Left colon (tissue), 2 donors: ENCODE measurements around the gene VGLL4. TPM values are rescaled to one million over a fixed set of nuclear protein-coding genes. Genes with fewer than 3 reads are reported as not detected.
"Not testable (repeated sequence)": the region's sequence is repeated elsewhere in the genome, so short reads cannot be mapped to it uniquely, and the experiment has no call there.

ENCODE experiments used
- ATAC-seq: fragments of 200-7000 bp; cut with Tn5 transposase; one replicate; pipeline ENCODE4 v1.9.1; 2020; ENCODE audit warnings: mild to moderate bottlenecking, moderate library complexity
- DNase-seq, 2 donors: peaks; one replicate each; pipeline ENCODE4 v3.0.0-alpha.2; 2020
- intact Hi-C, 2 donors: fragments of 100-400 bp; cut with DNase I in 1 of 2; cut with micrococcal nuclease in 1 of 2; formaldehyde crosslinking; loops; one replicate each; pipeline versions ENCODE4 v1.11.2 to v1.14.0; 2022; cut with DNase I, micrococcal nuclease
- total RNA-seq, 2 donors: library from RNA; stranded (reverse); fragmentation: NEBNext Ultra II Directional; extraction: Animal tissue kit (Norgen Biotek cat#: 25700); gene quantifications; one replicate each; pipeline ENCODE4 v1.2.1, GENCODE V29; 2021
- donor health status: DM: no; HTN: no; CAD: no.
- donor health status: DM: yes; HTN: yes; CAD: no.

The VGLL4 gene
- total RNA-seq, 2 donors from 2014 or later: 52.7 to 53.4 TPM

DNA sequence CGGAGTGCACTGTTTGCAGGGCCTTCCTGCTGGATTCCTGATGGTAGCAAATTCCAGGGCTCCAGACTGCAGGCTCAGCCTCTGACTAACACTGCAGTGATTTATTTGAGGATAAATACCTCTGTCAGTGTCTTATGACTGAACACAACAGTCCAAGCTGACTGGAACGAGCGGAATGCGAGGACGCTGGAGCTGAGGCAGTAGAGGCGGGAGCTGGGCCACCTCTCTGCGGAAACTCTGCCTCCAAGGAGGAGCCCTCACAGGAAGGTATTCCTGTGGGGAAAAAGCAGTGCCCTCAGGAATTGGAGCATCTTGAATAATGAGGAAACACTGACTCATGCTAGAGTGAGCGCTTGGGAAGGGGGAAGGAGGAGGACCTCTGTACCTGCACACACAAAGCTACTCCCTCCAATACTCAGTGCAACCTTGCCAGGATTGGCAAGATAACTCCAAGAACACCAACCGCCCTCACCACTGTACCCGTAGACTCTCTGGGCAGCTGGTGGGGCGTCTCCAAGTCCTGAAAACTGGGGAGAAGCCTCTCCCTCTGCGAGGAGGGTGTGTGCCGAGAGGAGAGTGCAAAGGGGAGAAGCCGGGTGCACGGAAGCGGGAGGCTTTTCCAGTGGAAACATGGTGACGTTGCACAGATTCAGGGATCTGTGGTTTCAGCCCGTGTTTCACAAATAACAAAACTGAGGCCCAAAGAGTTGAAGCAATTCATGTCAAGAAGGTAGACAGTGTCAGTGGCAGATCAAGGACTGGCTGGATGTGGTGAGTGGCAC, 43.0 kb downstream of the VGLL4 start:
- peak in 1 of 2 donors; percentile 60 for DNase-seq

DNA sequence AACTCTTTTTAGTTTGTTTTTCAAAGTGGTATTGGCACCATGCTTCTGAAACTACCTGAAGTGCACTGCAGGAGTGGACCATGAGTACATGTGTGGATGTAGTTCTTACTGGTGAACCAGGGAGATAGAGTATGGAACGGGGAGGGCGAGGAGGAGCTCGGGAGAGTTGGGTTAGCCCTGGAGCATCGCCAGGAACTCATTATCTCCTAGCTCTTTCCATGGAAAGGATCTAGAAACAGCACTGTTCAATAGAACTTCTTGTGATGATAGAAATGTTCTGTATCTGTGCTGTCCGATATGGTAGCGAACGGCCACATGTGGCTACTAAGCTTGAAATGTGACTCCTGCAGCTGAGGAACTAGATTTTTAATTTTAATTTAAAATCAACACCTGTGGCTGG, 47.3 kb downstream of the VGLL4 start:
- DNase-seq: no peak
- intact Hi-C loops: no loop called here

More for the DNA sequence above, 43.0 kb downstream of the VGLL4 start:
- intact Hi-C loops: no loop called here
- ATAC-seq: peak; percentile 38

GRCh38 chr3:11595024-11595423, 48.7 kb downstream of the VGLL4 start:
- ATAC-seq, intact Hi-C loops, DNase-seq: not testable (repeated sequence)

More for the DNA sequence above, 47.3 kb downstream of the VGLL4 start:
- ATAC-seq: no peak

DNA sequence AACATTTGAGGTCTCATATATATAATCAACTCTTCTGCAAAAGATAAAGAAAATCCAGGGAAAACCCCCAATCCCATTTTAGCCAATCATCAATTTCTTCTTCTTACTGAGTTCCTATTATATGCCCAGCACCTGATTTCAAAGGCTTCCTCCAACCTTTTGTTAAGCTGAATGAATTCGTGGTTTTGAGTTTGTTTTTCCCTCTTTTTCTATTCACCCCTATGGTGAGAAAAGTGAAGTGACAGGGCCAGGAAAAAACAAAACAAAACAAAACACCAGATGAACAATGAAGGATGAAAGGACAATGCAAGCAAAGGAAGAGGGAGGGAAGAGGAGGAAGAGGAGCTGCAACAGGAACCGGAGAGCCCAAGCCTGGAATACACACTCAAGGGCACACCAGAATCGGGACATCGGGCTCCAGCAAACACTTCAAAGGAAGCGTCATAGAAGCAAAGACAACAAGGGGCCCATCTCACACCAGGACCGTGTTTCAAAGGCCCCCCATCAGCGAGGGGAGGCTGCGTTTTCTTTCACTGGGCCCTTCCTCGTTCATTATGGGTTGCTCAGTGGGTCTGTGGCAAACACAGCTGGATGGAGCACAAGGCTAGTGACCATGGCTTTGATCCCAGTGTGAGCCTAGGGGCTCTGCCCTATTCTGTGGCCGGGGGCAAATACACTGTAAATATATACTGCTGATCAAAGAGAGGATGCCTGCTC, 50.2 kb downstream of the VGLL4 start:
- intact Hi-C loops: no loop called here
- DNase-seq (no peak), ATAC-seq (no peak)

DNA sequence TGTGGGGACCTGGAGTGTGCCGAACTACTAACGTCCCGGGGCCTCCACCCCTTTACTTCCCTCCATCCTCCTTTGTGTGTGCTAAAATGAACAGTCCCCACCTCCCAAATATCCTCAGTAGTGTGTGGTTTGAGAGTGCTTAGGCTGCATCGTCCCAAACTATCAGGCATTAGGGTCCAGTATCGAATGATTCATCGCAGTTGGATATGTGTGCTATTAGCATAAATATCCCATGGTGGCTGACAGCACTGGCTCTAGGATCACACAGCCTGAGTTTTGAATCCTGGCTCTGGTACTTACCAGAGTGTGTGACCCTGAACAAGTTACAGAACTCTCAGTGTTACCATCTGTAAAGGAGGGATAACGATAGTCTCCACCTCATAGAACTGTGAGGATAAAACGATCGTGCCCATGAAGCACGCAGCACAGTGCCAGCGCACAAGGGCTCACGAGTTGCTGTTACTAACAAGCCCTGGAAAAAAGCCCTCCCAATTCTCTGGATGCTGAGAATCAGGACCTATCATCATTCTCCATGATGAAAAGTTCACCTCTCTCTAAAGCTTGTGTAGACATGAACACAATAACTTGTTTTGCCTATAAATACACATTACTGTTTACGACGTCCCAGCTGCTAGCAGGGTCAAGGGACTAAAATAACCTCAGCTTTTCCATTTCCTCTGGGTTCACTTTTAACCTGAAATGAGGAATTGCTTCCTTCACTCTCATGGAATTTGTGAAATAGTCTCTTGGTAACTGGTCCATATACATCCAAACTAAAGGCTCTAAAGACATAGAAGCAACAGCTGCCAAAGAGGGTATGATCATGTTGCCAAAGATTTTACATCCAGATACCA, 51.0 kb downstream of the VGLL4 start:
- DNase-seq (no peak), ATAC-seq (no peak)
- intact Hi-C loops: no loop called here

DNA sequence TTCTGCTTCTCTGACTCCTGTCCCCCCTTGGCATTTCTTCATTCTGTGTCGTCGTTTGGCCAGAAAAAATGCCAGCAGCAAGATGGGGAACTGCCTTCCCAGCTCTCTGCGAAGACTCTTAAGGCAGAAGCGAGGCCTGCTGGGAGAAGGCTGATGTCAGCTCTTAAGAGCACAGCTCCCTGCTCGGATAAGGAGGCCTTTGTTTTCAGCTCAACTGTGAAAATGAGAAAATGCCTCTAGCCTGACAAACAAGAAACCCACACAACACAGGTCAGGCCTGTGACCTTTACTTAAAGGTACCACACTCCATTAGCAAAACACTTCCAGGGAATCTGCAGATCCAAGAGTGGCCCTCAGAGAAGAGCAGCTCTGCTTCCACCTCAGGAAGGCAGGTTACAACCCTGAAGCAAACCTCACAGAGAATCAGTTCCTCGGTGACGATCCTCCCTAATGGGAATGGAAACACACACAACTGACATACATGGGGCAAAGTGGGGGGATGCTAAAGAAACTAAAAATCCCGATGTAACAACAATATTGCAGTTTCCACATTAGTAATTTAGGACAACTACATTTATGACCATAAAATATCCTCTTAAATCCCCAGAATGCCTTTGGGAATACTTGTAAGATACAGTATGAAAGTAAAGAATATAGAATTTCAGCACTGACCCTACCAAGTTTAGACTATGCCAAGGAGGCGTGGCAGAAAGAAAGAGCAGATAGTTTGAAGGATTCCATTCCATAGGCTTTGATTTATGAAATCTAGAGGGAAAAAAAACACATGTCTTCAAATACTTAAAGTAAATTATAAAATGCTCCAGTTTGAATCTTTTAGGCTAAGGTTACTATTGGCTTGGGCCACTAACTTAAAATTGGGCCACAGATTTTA, 52.1 kb downstream of the VGLL4 start:
- ATAC-seq: peak; percentile 53
- intact Hi-C loops: no loop called here
- DNase-seq: peak in 1 of 2 donors; percentile 32

GRCh38 chr3:11591002-11591355, 52.7 kb downstream of the VGLL4 start:
- ATAC-seq: no peak
- DNase-seq: no peak
- intact Hi-C loops: no loop called here

DNA sequence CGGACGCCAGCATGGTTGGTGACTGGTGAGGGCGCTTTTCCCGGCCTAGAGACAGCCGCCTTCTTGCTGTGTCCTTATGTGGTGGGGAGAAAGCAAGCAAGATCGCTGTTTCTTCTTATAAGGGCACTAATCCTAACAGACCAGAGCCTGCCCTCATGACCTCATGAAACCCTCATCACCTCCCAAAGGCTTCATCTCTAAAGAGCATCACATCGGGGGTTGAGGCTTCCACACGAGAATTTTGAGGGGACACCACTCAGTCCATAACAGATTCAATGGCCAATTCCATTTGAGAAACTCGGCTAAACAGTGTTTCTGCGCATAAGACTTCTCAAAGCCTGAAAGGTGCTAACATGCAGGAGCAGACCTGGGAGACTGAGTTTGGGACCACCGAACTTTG, 54.0 kb downstream of the VGLL4 start:
- intact Hi-C loops: no loop called here
- ATAC-seq (no peak), DNase-seq (no peak)

DNA sequence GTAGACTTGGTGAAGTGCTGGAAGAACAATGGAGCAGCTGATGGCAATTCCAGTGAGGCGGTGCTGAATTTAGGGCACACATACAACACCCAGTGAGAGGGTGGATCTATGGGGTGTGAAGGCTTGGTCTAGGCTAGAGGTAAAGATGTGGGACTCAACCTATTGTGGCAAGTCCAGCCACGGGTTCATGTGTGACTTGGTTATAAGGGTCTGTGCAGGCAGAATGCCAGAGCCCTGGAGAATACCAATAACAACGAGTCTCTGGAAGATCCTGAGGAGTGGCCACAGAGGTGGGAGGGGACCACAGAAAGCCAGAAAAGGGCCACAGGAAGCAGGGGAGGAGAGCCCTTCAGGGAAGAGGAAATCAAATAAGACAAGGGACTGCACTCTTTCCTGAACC, 55.0 kb downstream of the VGLL4 start:
- ATAC-seq (no peak), DNase-seq (no peak)
- intact Hi-C loops: no loop called here

DNA sequence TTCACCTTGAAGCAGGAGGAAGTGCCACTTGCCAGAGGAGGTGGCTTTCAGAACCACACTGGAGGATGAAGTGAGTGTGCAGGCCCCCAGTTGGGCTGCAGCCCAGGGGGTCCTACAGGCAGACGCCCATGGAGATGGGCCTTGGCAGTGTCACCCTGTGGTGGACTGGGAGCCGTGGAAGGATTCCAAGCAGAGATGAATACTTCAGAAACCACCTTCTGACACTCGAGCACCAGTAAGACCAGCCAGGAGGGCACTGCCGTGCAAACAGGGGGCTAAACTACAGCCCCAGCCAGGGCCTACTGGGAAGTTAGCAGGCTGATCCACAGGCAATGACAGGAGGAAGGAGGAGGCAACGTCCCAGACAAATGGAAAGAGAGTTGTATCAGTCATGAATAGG, 55.4 kb downstream of the VGLL4 start:
- DNase-seq: no peak
- intact Hi-C loops: no loop called here
- ATAC-seq: no peak

GRCh38 chr3:11587766-11588165, 55.9 kb downstream of the VGLL4 start:
- DNase-seq: no peak
- intact Hi-C loops: no loop called here
- no peak for ATAC-seq

GRCh38 chr3:11584570-11584969, 59.1 kb downstream of the VGLL4 start:
- DNase-seq (no peak), ATAC-seq (no peak)
- intact Hi-C loops: no loop called here

- intact Hi-C loops: no loop called here
- no peak for DNase-seq
- ATAC-seq: peak; percentile 43
These were observed 60.1 kb downstream of the VGLL4 start for GRCh38 chr3:11583638-11584046.

GRCh38 chr3:11583235-11583634, 60.5 kb downstream of the VGLL4 start:
- intact Hi-C loops: no loop called here
- no peak for DNase-seq
- no peak for ATAC-seq

DNA sequence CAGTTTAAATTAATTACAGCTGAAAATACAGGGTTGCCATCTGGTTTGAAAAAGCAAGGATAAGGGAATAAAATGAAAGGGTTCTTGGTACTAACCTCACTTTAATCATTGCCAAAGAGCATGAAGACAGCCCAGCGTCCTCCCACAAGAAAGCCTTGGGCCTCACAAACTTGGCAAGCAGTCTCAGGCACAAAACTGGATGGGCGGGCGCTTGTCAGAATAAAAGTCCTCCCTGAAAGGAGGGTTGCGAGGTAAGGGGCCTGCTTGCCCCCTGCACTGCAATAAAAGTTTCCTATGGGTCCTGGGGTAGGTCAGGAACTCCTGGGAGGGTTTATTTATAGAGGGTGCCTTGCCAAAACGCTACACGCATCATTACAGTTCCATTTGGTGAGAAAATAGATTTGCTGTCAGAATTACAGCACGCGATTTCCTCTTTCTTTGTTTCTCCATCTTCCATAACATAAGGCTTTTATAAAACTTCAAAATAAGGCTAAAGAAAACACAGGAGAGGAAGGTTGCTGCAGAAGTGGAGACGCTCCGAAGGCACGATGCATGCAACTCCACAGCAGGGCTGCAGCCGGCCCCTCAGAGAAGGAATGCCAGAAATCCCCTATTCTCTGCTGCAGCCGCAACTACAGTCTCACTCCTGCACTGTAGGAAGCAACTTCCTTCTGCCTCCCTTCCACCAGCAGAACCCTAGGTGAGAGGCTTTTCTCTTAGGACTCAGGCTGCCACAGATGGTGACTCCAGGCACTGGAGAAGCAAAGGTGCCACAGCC, 61.3 kb downstream of the VGLL4 start:
- intact Hi-C loops: no loop called here
- ATAC-seq (peak; percentile 76), DNase-seq (peak; percentile 57 to 72)

DNA sequence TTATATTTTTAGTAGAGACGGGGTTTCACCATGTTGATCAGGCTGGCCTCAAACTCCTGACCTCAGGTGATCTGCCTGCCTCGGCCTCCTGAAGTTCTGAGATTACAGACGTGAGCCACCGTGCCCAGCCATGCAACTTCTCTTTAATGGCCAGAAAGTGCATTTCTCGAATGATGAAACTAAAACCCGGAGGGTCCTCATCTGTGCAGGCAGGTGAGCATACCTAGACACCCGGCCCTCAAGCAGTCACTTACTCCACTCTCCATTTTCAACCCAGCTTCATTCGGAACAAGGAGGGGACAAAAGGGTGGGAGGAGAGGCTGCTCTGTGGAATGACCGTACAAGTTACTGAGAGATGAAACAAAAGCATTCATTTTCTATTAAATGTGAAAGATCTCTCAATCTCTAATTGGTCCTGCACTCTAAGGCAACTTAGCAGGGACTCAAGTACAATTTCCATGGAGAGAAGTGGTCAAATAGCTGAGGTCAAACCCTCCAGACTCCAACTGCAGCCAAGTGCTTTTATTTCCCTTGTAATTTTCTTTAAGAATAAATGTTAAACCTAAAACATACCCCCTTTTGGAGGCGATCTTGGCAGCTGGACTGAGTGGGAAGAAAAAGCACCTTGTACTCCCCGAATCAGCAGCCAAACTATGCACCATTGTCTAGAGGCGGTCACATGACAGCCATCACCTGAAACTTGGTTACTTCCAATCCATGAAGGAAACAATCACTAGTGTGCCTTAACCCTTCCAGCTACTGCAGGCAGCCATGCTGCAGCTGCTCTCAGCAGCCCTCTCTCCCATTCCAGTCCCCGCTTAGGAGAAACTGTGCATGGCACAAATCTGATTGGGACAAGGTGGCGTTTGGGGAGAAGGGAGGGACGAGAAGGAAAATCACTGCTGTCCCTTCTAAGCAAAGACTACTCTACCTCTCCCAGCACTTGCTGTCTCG, 62.2 kb downstream of the VGLL4 start:
- DNase-seq: no peak

DNA sequence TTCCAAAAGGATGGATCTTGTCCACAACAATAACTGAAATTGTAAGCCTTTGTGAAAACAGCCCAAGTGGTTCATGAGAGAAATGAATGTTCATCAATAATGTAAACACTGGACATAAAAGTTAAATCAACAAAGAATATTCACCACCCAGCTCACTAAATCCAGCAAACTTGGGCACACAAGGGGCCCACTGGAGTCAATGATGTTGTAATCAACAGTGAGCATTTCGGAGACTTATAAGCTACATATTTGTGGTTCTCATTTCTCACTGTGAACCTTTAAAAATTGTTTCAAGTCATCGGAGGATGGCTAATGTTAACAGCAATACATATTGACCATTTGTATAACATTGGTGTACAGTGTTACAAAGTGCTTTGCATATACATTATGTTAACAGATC, 63.1 kb downstream of the VGLL4 start:
- intact Hi-C loops: no loop called here
- no peak for ATAC-seq
- DNase-seq: no peak

More for the DNA sequence above, 62.2 kb downstream of the VGLL4 start:
- intact Hi-C loops: no loop called here
- ATAC-seq: peak; percentile 72
